Measurements from ENCODE around the gene TBC1D9B.
A peak's percentile ranks its signal among the peaks of the same experiment; 100 is the strongest.

Gene TBC1D9B

GRCh38 chr5:179832039-179832745 lies 75.5 kb downstream of the TBC1D9B start:
- Histone ChIP-seq H3K27me3 (replicated peaks) (no peaks in the 10 kb centered on the region), H3K36me3 (replicated peaks) (peaks cover 90% of the 10 kb centered on the region), H3K27ac (no peak overlapping the region), H3K4me3 (ENCODE audit: low read depth, low read length) (no peak overlapping the region)
- in situ Hi-C loops (cut with HindIII; ENCODE audit: low pct_ligation_motif_present, low sequenced_read_pairs): no loop called here
- no peak for DNase-seq
- TF ChIP-seq CTCF (IDR thresholded peaks at IDR 0.05; ENCODE audit: low read depth, low read length, missing control alignments): no peak

GRCh38 chr5:179830818-179831468 lies 76.8 kb downstream of the TBC1D9B start:
- Histone ChIP-seq H3K27me3 (replicated peaks) (no peaks in the 10 kb centered on the region), H3K4me3 (ENCODE audit: low read depth, low read length) (no peak overlapping the region), H3K36me3 (replicated peaks) (peaks cover 90% of the 10 kb centered on the region), H3K27ac (no peak overlapping the region)
- in situ Hi-C loops (cut with HindIII; ENCODE audit: low pct_ligation_motif_present, low sequenced_read_pairs): no loop called here
- DNase-seq: no peak
- no peak for TF ChIP-seq CTCF (IDR thresholded peaks at IDR 0.05; ENCODE audit: low read depth, low read length, missing control alignments)

- Histone ChIP-seq H3K27me3 (replicated peaks) (no peaks in the 10 kb centered on the region), H3K36me3 (replicated peaks) (peaks cover 96% of the 10 kb centered on the region), H3K4me3 (ENCODE audit: low read depth, low read length) (no peak overlapping the region), H3K27ac (no peak overlapping the region)
- no peak for DNase-seq
- TF ChIP-seq CTCF (IDR thresholded peaks at IDR 0.05; ENCODE audit: low read depth, low read length, missing control alignments): no peak
- in situ Hi-C loops (cut with HindIII; ENCODE audit: low pct_ligation_motif_present, low sequenced_read_pairs): no loop called here
These were observed 77.8 kb downstream of the TBC1D9B start for GRCh38 chr5:179829732-179830435.

GRCh38 chr5:179828756-179829421 lies 78.8 kb downstream of the TBC1D9B start:
- no peak for TF ChIP-seq CTCF (IDR thresholded peaks at IDR 0.05; ENCODE audit: low read depth, low read length, missing control alignments)
- Histone ChIP-seq H3K4me3 (ENCODE audit: low read depth, low read length) (no peak overlapping the region), H3K27me3 (replicated peaks) (no peaks in the 10 kb centered on the region), H3K27ac (no peak overlapping the region), H3K36me3 (replicated peaks) (peaks cover 99% of the 10 kb centered on the region)
- no peak for DNase-seq
- in situ Hi-C loops (cut with HindIII; ENCODE audit: low pct_ligation_motif_present, low sequenced_read_pairs): no loop called here

GRCh38 chr5:179827680-179828079 lies 80.0 kb downstream of the TBC1D9B start:
- no peak for TF ChIP-seq CTCF (IDR thresholded peaks at IDR 0.05; ENCODE audit: low read depth, low read length, missing control alignments)
- H3K36me3 ChIP-seq (replicated peaks): peaks cover 96% of the 10 kb centered on the region
- H3K27me3 ChIP-seq (replicated peaks): no peaks in the 10 kb centered on the region
- no peak overlapping the region for H3K4me3 ChIP-seq (ENCODE audit: low read depth, low read length)
- H3K27ac ChIP-seq: peak overlapping the region; percentile 7
- in situ Hi-C loops (cut with HindIII; ENCODE audit: low pct_ligation_motif_present, low sequenced_read_pairs): no loop called here
- DNase-seq: peak; percentile 53

Data from brain microvascular endothelial cell (primary cell).